Adrenal gland (tissue), 12 donors: ENCODE data around the gene GABRB3. TPM values are rescaled to one million over a fixed set of nuclear protein-coding genes. Genes with fewer than 3 reads are reported as not detected.

Source experiments
- DNase-seq, 7 donors: peaks; one replicate each; pipeline ENCODE4 v3.0.0-alpha.2; 2019 to 2020
- H3K27ac ChIP-seq, 5 donors: fragments of 200-600 bp; sonication (generic) in 4 of 5; 1 replicate in 3 of 5; 2 replicates in 2 of 5; pipeline versions ENCODE4 v1.5.1 to v1.8.0; 2016 to 2020; ENCODE audit warnings: mild to moderate bottlenecking in 1 of 5
- H3K27me3 ChIP-seq: fragments of 200-600 bp; 2 replicates; pipeline ENCODE4 v1.8.0; 2021
- H3K36me3 ChIP-seq, 2 donors: fragments of 200-600 bp; replicated peaks in 1 of 2; 1 replicate in 1 of 2; 2 replicates in 1 of 2; pipeline versions ENCODE4 v1.5.1 to v1.8.0; 2018 to 2022
- H3K4me1 ChIP-seq, 2 donors: fragments of 200-600 bp; replicated peaks in 1 of 2; 1 replicate in 1 of 2; 2 replicates in 1 of 2; pipeline versions ENCODE4 v1.5.1 to v1.8.0; 2018 to 2021
- H3K4me3 ChIP-seq, 4 donors: fragments of 200-600 bp; sonication (generic) in 3 of 4; one replicate each; pipeline ENCODE4 v1.5.1; 2016 to 2018
- H3K9me3 ChIP-seq, 3 donors: fragments of 200-600 bp; sonication (generic) in 1 of 3; replicated peaks in 1 of 3; 1 replicate in 2 of 3; 2 replicates in 1 of 3; pipeline versions ENCODE4 v1.5.1 to v1.8.0; 2016 to 2021
- POLR2A ChIP-seq, 2 donors: fragments of 450-650 bp; IDR thresholded peaks; one replicate each; pipeline ENCODE4 v1.6.1; 2017; ENCODE audit warnings: antibody characterized with exemption in 2 of 2, mild to moderate bottlenecking in 2 of 2, moderate library complexity in 1 of 2
- WGBS, 4 donors: extraction: QIAGEN DNeasy Blood & Tissue Kit in 2 of 4; methylation state at CpG; one replicate each; pipeline versions ENCODE4 v1.1.5 to v1.1.7; 2013 to 2017; 5-methylcytosine and 5-hydroxymethylcytosine counted together
- intact Hi-C, 2 donors: fragments of 100-400 bp; cut with DNase I; formaldehyde crosslinking; loops; one replicate each; pipeline versions ENCODE4 v1.14.1 to v1.15.0; 2022 to 2023
- polyA plus RNA-seq, 3 donors: library from polyadenylated mRNA; stranded (reverse); fragments of 200-250 nt in 2 of 3; fragments of 350-450 nt in 1 of 3; fragmentation: Illumina TruSeq in 1 of 3; extraction: RNeasy Lipid Tissue Mini Kit (QIAGEN cat#74804) in 1 of 3; gene quantifications; one replicate each; pipeline ENCODE4 v1.2.3, GENCODE V29; 2013 to 2014
- total RNA-seq, 9 donors: library from RNA; depleted of rRNA in 4 of 9; stranded (reverse); fragments of >200 nt in 4 of 9; fragments of 120-200 nt in 1 of 9; fragmentation: NEBNext Ultra II Directional in 1 of 9; extraction: Animal tissue kit (Norgen Biotek cat#: 25700) in 1 of 9; gene quantifications; one replicate each; pipeline versions ENCODE4 v1.1.0 to v1.2.4, GENCODE V29; 2013 to 2023
- TF ChIP-seq, protein P1 (sequence below), 6 experiments: fragments of 450-650 bp in 4 of 6; fragments of 200-600 bp in 2 of 6; sonication (generic) in 1 of 6; IDR thresholded peaks; 1 replicate in 5 of 6; 2 replicates in 1 of 6; pipeline versions ENCODE4 v1.5.1 to v1.8.0; 2016 to 2021; ENCODE audit warnings: antibody characterized with exemption in 6 of 6, mild to moderate bottlenecking in 2 of 6, moderate library complexity in 1 of 6
- donor health status: healthy with polysubstance abuse.
- donor health status: Bipolar disorder and iron deficiency.
- donor health status: DM: yes; HTN: yes; CAD: no.
- donor health status: DM: no; HTN: no; CAD: no.
- donor health status: DM: no; HTN: no; CAD: no.
- donor health status: DM: yes; HTN: yes; CAD: no.

GABRB3 gene
- total and polyA plus RNA-seq, 12 donors, result 0.95 to 13.3 (median 2.8) TPM

DNA sequence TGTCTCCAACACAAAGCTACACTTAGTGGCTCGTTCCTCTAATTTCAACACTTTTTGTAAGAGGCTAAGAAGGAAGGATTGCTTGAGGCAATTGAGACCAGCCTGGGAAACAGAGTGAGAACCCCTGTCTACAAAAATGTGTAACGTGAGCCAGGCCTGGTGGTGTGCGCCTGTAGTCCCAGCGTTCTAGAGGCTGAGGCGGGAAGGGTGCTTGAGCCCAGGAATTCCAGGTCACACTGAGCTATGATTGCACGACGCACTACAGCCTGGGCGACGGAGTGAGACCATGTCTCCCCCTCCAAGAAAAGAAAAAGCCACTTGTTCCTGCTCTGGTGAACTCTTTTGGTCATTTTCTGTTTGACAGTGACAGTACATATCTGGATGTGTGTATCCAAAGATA, 127.9 kb downstream of the GABRB3 start:
- intact Hi-C loops, result no loop called here
- Histone ChIP-seq H3K4me1 (no peaks in the 10 kb centered on the region), H3K4me3 (no peak overlapping the region), H3K36me3 (no peaks in the 10 kb centered on the region), H3K27me3 (no peaks in the 10 kb centered on the region), H3K9me3 (no peaks in the 10 kb centered on the region), H3K27ac (no peak overlapping the region)
- 85 to 90% (median 87%) methylated on average over 9 of the region's 9 CpGs for WGBS, 4 donors
- no peak for TF ChIP-seq POLR2A (IDR thresholded peaks at IDR 0.05)
- TF ChIP-seq, protein P1, sequence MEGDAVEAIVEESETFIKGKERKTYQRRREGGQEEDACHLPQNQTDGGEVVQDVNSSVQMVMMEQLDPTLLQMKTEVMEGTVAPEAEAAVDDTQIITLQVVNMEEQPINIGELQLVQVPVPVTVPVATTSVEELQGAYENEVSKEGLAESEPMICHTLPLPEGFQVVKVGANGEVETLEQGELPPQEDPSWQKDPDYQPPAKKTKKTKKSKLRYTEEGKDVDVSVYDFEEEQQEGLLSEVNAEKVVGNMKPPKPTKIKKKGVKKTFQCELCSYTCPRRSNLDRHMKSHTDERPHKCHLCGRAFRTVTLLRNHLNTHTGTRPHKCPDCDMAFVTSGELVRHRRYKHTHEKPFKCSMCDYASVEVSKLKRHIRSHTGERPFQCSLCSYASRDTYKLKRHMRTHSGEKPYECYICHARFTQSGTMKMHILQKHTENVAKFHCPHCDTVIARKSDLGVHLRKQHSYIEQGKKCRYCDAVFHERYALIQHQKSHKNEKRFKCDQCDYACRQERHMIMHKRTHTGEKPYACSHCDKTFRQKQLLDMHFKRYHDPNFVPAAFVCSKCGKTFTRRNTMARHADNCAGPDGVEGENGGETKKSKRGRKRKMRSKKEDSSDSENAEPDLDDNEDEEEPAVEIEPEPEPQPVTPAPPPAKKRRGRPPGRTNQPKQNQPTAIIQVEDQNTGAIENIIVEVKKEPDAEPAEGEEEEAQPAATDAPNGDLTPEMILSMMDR (IDR thresholded peaks at IDR 0.05), result no peak
- DNase-seq, result no peak

- Histone ChIP-seq H3K27ac (no peak overlapping the region), H3K9me3 (no peaks in the 10 kb centered on the region), H3K27me3 (no peaks in the 10 kb centered on the region), H3K4me3 (no peak overlapping the region), H3K36me3 (no peaks in the 10 kb centered on the region), H3K4me1 (no peaks in the 10 kb centered on the region)
- 82 to 88% (median 84%) methylated on average over 6 of the region's 6 CpGs for WGBS, 4 donors
- no peak for TF ChIP-seq POLR2A (IDR thresholded peaks at IDR 0.05)
- TF ChIP-seq, protein P1 (IDR thresholded peaks at IDR 0.05), result no peak
- DNase-seq, result no peak
- intact Hi-C loops, result no loop called here
These were observed 131.7 kb downstream of the GABRB3 start for GRCh38 chr15:26641144-26641543.

- no peaks in the 10 kb centered on the region for H3K4me1 ChIP-seq
- no peak for DNase-seq
- 58 to 69% (median 59%) methylated on average over 5 of the region's 5 CpGs for WGBS, 4 donors
- H3K27me3 ChIP-seq, result no peaks in the 10 kb centered on the region
- H3K4me3 ChIP-seq, result no peak overlapping the region
- TF ChIP-seq, protein P1 (IDR thresholded peaks at IDR 0.05), result no peak
- TF ChIP-seq POLR2A (IDR thresholded peaks at IDR 0.05), result no peak
- H3K27ac ChIP-seq, result no peak overlapping the region
- no peaks in the 10 kb centered on the region for H3K36me3 ChIP-seq
- intact Hi-C loops, result no loop called here
- no peaks in the 10 kb centered on the region for H3K9me3 ChIP-seq
These were observed 132.3 kb downstream of the GABRB3 start for GRCh38 chr15:26640601-26641000.

GRCh38 chr15:26639966-26640365, 132.9 kb downstream of the GABRB3 start:
- no peaks in the 10 kb centered on the region for H3K9me3 ChIP-seq
- H3K4me1 ChIP-seq, result no peaks in the 10 kb centered on the region
- no peak for DNase-seq
- WGBS, 4 donors, result 58 to 73% (median 65%) methylated on average over 9 of the region's 9 CpGs
- no peak overlapping the region for H3K4me3 ChIP-seq
- H3K27ac ChIP-seq, result no peak overlapping the region
- TF ChIP-seq, protein P1 (IDR thresholded peaks at IDR 0.05), result no peak
- no peak for TF ChIP-seq POLR2A (IDR thresholded peaks at IDR 0.05)
- H3K36me3 ChIP-seq, result no peaks in the 10 kb centered on the region
- no peaks in the 10 kb centered on the region for H3K27me3 ChIP-seq
- intact Hi-C loops, result no loop called here
